ENCODE data around the gene KCTD4.

DNA sequence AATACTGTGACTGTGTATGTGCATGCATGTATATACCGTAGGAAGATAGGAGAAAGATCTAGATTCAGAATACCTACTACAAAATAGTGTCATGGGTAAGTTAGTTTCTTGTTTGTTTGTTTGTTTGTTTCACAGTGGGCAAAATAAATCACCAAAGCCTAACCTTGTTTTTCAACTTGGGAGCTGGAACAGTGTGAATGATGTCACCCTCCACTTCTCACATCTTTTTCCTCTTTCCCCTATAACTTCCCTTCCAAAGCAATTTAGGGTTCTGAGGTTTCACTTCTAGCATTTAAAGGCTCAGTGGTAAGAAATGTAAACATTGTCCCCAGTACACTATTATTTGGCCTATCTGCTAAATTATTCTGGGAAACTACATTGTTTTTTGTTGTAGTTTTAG lies 5.4 kb downstream of the KCTD4 start:
- TF ChIP-seq, protein P1, sequence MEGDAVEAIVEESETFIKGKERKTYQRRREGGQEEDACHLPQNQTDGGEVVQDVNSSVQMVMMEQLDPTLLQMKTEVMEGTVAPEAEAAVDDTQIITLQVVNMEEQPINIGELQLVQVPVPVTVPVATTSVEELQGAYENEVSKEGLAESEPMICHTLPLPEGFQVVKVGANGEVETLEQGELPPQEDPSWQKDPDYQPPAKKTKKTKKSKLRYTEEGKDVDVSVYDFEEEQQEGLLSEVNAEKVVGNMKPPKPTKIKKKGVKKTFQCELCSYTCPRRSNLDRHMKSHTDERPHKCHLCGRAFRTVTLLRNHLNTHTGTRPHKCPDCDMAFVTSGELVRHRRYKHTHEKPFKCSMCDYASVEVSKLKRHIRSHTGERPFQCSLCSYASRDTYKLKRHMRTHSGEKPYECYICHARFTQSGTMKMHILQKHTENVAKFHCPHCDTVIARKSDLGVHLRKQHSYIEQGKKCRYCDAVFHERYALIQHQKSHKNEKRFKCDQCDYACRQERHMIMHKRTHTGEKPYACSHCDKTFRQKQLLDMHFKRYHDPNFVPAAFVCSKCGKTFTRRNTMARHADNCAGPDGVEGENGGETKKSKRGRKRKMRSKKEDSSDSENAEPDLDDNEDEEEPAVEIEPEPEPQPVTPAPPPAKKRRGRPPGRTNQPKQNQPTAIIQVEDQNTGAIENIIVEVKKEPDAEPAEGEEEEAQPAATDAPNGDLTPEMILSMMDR (IDR thresholded peaks at IDR 0.05): no peak
- TF ChIP-seq POLR2A (IDR thresholded peaks at IDR 0.05): no peak

Measured in testis (tissue), 2 donors.